KBM-7 (cell line): ENCODE measurements around the gene SHISA7.
A peak's percentile ranks its signal among the peaks of the same experiment; 100 is the strongest.
"Not testable (repeated sequence)": the region's sequence is repeated elsewhere in the genome, so short reads cannot be mapped to it uniquely, and the experiment has no call there.

Experiments used
- DNase-seq: peaks from one replicate; pipeline ENCODE4 v3.0.0-alpha.2; 2015
- in situ Hi-C: fragments of 300-500 bp; cut with MboI; formaldehyde crosslinking; loops from 2 replicates; pipeline ENCODE4 v1.14.3; 2020; ENCODE audit warnings: low sequenced_read_pairs, low pct_unique_long_range_greater_than_20kb, mixed read lengths

Gene SHISA7

GRCh38 chr19:55401390-55401789 lies 41.7 kb downstream of the SHISA7 start:
- DNase-seq, in situ Hi-C loops: not testable (repeated sequence)

- in situ Hi-C loops = no loop called here
- no peak for DNase-seq
Observed at GRCh38 chr19:55400281-55401087, 42.6 kb downstream of the SHISA7 start.

DNA sequence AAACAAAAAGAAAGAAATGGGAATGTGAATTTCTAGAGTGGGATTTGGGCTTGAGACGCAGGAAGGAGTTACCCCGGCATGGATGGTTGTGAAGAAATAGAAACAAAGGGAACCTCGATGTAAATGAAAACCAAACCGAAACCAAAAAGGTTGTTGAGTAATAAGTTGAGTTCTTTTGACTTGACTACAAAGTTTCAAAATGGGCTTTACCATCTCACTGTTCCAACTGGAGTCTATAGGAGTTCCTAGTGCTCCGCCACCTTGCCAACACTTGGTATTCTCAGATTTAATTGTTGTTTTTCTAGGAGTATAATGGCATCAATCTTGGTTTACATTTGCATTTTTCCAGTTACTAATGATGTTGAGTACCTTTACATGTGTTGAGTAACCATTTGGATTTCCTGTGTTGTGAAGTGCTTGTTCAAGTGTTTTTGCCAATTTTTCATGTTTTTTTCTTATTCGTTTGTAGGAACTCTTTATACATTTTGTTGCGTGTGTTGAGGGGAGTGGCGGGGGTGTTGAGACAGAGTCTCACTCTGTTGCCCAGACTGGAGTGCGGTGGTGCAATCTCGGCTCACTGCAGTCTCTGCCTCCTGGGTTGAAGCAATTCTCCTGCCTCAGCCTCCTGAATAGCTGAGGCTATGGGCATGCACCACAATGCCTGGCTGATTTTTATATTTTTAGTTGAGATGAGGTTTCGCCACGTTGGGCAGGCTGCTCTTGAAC lies 44.7 kb downstream of the SHISA7 start:
- in situ Hi-C loops = no loop called here
- no peak for DNase-seq

DNA sequence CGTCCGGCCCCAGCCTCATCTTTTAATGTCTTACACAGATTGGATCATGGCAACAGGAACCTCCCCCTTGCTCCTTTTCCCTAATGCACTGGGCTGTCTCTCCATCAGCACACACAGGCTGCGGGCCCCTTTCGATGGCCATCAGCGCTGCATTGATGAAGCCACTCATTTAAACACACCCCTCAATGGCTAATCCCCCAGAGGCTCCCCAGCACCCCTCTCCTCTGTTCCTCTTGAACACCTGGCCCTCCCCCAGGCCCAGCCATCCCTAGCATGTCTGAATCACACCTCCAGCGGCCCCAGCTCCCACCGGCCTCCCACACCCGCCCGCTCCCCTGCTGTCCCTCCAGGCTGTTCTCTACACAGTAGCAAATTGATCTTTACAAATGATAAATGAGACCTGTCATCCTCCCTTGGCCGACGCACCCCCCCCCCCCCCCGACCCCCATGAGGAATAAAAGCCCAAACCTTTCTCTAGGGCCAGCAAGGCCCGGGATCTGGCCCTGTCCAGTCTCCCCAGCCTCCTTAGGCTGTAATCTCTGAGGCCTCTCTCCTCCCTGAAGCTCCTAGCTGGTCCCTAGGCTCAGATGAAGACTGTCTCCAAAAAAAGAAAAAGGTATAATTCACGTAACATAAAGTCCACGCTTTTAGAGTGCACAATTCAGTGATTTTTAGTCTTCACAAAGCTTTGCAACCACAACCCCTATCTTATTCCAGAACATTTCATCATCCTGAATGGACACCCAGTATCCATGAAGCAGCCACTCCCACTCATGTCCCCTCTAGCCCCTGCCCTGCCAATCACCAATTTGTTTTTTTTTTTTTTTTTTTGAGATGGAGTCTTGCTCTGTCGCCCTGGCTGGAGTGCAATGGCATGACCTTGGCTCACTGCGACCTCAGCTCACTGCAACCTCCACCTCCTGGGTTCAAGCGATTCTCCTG lies 50.0 kb downstream of the SHISA7 start:
- in situ Hi-C loops = no loop called here
- no peak for DNase-seq

- no peak for DNase-seq
- in situ Hi-C loops = no loop called here
Observed at GRCh38 chr19:55391702-55392615, 51.1 kb downstream of the SHISA7 start.

GRCh38 chr19:55391191-55391670 lies 51.9 kb downstream of the SHISA7 start:
- in situ Hi-C loops = no loop called here
- no peak for DNase-seq

DNA sequence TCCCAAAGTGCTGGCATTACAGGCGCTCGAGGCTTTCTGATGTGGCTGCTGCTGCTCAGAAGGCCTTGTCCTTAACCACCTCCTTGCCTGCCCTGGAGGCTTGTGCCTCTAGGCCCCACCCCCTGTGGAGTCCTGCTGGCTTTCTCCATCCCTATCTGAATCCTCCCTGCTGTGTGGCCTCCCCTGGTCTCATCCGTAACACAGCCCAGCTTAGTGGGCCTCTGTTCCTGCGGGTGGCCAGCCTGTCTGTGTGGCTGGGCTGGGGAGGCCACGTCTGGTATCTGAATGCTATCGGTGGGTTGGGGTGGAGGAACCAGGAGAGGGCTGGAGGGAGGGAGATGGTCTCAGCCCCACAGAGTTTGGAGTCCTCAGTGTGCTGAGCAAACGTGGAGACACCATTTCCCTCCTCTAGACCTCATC lies 52.6 kb downstream of the SHISA7 start:
- in situ Hi-C loops = no loop called here
- DNase-seq = no peak

GRCh38 chr19:55389386-55390317 lies 53.4 kb downstream of the SHISA7 start:
- in situ Hi-C loops = no loop called here

GRCh38 chr19:55387736-55388497 lies 55.2 kb downstream of the SHISA7 start:
- in situ Hi-C loops = no loop called here
- DNase-seq = no peak

More at GRCh38 chr19:55389386-55390317, 53.4 kb downstream of the SHISA7 start:
- no peak for DNase-seq

DNA sequence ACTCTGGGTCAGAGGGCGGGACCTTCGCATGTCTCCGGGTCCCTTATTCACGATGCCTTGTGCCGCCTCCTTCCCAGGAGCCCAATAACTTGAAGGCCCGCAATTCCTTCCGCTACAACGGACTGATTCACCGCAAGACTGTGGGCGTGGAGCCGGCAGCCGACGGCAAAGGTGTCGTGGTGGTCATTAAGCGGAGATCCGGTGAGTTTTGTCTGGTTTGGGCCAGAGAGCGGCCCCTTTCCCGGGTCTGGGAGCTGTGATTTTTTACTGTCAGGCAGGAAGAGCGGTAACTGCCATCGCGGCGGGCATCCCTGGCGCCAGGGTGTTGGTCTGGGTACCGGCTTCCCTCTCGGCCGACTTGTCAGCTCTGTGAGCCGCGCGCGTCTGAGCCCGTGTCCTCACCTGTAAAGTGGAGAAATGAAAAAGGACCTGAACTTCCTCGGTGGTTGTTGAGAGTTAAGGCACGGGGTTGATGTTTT lies 56.6 kb downstream of the SHISA7 start:
- no peak for DNase-seq
- in situ Hi-C loops = no loop called here

GRCh38 chr19:55385724-55386492 lies 57.2 kb downstream of the SHISA7 start, which contains the start of gene RPL28:
Gene RPL28, plus strand, starts transcription at chr19:55385932. Its CDS starts 426 bp downstream, at chr19:55386358.
- DNase-seq = peak; percentile 99
- in situ Hi-C loops = no loop called here

DNA sequence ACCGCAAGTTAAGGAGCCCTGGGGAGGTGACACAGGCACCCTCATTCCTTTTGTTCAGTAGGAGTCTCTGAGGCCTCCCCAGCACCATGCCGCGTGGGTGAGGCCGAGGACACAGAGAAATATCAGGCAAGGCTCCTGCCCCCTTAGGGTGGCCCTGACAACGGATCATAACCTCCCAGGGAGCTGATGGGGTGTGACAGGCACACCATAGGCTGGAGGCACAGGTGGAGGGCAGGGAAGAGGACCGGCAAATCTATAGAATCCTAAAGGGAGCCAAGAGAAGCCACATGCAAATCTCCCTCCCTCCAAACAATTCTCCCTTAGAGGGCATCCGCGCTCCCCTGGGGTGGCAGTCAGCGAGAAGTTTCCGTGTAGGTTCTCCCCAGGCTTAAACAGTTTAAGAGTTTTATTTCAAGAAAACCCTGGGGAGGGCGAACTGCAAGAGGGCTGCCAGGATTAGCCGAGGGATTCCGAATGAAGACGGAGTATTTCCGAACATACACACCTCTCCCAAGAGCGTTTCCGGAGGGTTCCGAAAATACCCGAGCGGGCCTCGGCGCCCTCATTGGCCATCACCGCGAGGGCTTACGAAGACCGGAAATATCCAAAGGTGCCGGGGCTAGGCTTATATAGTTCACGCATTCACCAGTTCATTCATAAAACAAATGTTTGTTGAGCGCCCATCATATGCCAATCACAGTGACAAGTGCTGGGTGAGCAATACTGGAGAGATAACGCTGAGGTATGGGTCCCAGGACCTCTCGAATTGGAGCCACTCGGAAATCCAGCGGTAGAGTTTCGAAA lies 58.0 kb downstream of the SHISA7 start:
- DNase-seq = peak; percentile 96

DNA sequence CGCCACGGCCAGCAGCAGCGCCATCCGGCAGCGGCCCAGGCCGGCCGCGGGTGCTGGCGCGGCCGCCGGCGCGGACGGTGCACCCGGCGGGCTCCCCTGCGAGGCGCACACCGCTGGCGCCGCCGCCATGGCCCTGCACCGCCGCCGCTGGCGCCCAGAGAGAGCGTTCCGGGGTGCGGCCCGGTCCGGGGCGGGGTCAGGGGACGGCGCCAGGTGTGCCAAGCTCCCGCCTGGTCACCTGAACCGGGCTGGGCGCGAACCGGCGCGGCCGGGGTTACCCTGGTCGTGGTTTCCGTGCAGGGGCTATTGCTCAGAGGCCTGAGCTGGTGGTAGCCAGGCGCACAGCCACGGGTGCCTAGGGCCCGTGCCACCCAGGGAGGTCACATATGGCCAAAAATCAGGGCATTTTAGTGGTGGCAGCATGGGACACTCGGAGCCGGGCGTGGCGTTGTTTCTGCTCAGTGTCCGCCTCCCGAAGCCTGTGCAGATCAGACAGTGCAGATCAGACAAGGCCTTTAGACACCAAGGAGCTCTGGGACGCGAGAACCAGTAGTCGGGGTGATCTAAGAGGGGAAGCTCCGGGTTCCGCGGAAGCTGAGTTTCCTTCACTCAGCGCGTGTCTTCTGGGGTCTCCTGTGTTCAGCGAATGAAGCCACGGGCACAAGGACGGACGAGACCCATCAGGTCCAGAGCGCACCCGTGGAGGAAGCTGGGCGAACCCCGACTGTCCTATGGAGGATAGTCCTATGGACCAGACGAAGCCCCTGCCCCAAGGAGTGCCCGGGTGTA lies 58.8 kb downstream of the SHISA7 start, which contains the start of gene TMEM238:
Gene TMEM238, minus strand, starts transcription at position 162 of the 789 bp plus-strand sequence. Its CDS starts 33 bp downstream, at position 129.
- DNase-seq = no peak
- in situ Hi-C loops = no loop called here

More for the DNA sequence above, 58.0 kb downstream of the SHISA7 start:
- in situ Hi-C loops = no loop called here
